ENCODE results near the gene FBXO21. TPM values are rescaled to one million over a fixed set of nuclear protein-coding genes. Genes with fewer than 3 reads are reported as not detected.
"Not testable (repeated sequence)": the region's sequence is repeated elsewhere in the genome, so short reads cannot be mapped to it uniquely, and the experiment has no call there.

FBXO21 gene
- total RNA-seq, 1 experiment from 2014 or later: 230 TPM

GRCh38 chr12:117096501-117097042, 93.7 kb downstream of the FBXO21 start:
- H3K36me3 ChIP-seq (ENCODE audit: low read depth, low read length): no peaks in the 10 kb centered on the region
- no peak for DNase-seq
- ChIA-PET POLR2A (ENCODE audit: unreplicated experiment) (no interaction called here), CTCF (no interaction called here)
- H3K4me3 ChIP-seq (ENCODE audit: low read length): no peak overlapping the region
- no peak overlapping the region for H3K27ac ChIP-seq (ENCODE audit: low read length)
- no peaks in the 10 kb centered on the region for H3K79me2 ChIP-seq (ENCODE audit: low read length)
- BruUV-seq (replicated peaks): no TSS peak
- no peak overlapping the region for H2AFZ ChIP-seq (ENCODE audit: low read length)
- no peak for ATAC-seq
- H3K9me3 ChIP-seq (ENCODE audit: low read length): no peaks in the 10 kb centered on the region
- H3F3A ChIP-seq (ENCODE audit: low read length, unreplicated experiment): no peaks in the 10 kb centered on the region
- H3K9me2 ChIP-seq (replicated peaks; ENCODE audit: low read length): no peaks in the 10 kb centered on the region
- H4K20me1 ChIP-seq (ENCODE audit: low read length): no peaks in the 10 kb centered on the region
- H3K4me1 ChIP-seq (ENCODE audit: insufficient read depth, low read length): peaks cover 7% of the 10 kb centered on the region; the same call in 1 of the 2 replicates
- intact Hi-C loops (cut with micrococcal nuclease): no loop called here
- no peak for TF ChIP-seq EZH2 (IDR thresholded peaks at IDR 0.05; ENCODE audit: low read length, unreplicated experiment)
- TF ChIP-seq CTCF (conservative IDR thresholded peaks at IDR 0.05; ENCODE audit: low read depth, low read length): no peak
- TF ChIP-seq EZH2phosphoT487 (IDR thresholded peaks at IDR 0.05; ENCODE audit: borderline replicate concordance, low read length): no peak
- H3K4me2 ChIP-seq (ENCODE audit: low read length): no peak overlapping the region
- H3K9ac ChIP-seq (ENCODE audit: low read length): no peak overlapping the region
- peaks cover 82% of the 10 kb centered on the region for H3K27me3 ChIP-seq (ENCODE audit: low read length)

- H3K9ac ChIP-seq (ENCODE audit: low read length); POLR2A ChIA-PET (ENCODE audit: unreplicated experiment); H3K4me3 ChIP-seq (ENCODE audit: low read length); H3K79me2 ChIP-seq (ENCODE audit: low read length); H3F3A ChIP-seq (ENCODE audit: low read length, unreplicated experiment); H2AFZ ChIP-seq (ENCODE audit: low read length); H4K20me1 ChIP-seq (ENCODE audit: low read length); H3K4me1 ChIP-seq (ENCODE audit: insufficient read depth, low read length); H3K36me3 ChIP-seq (ENCODE audit: low read depth, low read length); ATAC-seq; H3K9me2 ChIP-seq (replicated peaks; ENCODE audit: low read length); DNase-seq; H3K27ac ChIP-seq (ENCODE audit: low read length); intact Hi-C loops (cut with micrococcal nuclease); H3K9me3 ChIP-seq (ENCODE audit: low read length); CTCF ChIA-PET; BruUV-seq (replicated peaks); H3K4me2 ChIP-seq (ENCODE audit: low read length): not testable (repeated sequence)
- peaks cover 76% of the 10 kb centered on the region for H3K27me3 ChIP-seq (ENCODE audit: low read length)
These were observed 95.1 kb downstream of the FBXO21 start for GRCh38 chr12:117095191-117095590.

GRCh38 chr12:117093918-117094630, 96.2 kb downstream of the FBXO21 start:
- Histone ChIP-seq H4K20me1 (ENCODE audit: low read length) (no peaks in the 10 kb centered on the region), H3K4me3 (ENCODE audit: low read length) (no peak overlapping the region), H3K4me1 (ENCODE audit: insufficient read depth, low read length) (peaks cover 7% of the 10 kb centered on the region; the same call in 1 of the 2 replicates), H3K4me2 (ENCODE audit: low read length) (no peak overlapping the region), H3K36me3 (ENCODE audit: low read depth, low read length) (no peaks in the 10 kb centered on the region), H2AFZ (ENCODE audit: low read length) (no peak overlapping the region), H3K27me3 (ENCODE audit: low read length) (peaks cover 70% of the 10 kb centered on the region), H3K9ac (ENCODE audit: low read length) (no peak overlapping the region), H3K9me2 (replicated peaks; ENCODE audit: low read length) (no peaks in the 10 kb centered on the region), H3K79me2 (ENCODE audit: low read length) (no peaks in the 10 kb centered on the region), H3K27ac (ENCODE audit: low read length) (no peak overlapping the region), H3K9me3 (ENCODE audit: low read length) (no peaks in the 10 kb centered on the region), H3F3A (ENCODE audit: low read length, unreplicated experiment) (no peaks in the 10 kb centered on the region)
- no TSS peak for BruUV-seq (replicated peaks)
- intact Hi-C loops (cut with micrococcal nuclease): no loop called here
- ChIA-PET POLR2A (ENCODE audit: unreplicated experiment) (no interaction called here), CTCF (no interaction called here)
- no peak for DNase-seq
- no peak for ATAC-seq
- no peak for TF ChIP-seq EZH2 (IDR thresholded peaks at IDR 0.05; ENCODE audit: low read length, unreplicated experiment)
